NT2/D1 (cell line): ENCODE results near the gene TEX14.

Experiments
- YY1 ChIP-seq: IDR thresholded peaks from 2 replicates; pipeline ENCODE4 v1.6.1; 2011; ENCODE audit not compliant: insufficient read length, insufficient read depth
- ZNF274 ChIP-seq: IDR thresholded peaks from 2 replicates; pipeline ENCODE4 v1.6.1; 2011; ENCODE audit warnings: mild to moderate bottlenecking, low read depth, low read length

- TF ChIP-seq ZNF274 (no peak), YY1 (no peak)
Observed at GRCh38 chr17:58664302-58664701, 27.5 kb downstream of the TEX14 start.
